Endothelial cell of umbilical vein (primary cell): ENCODE measurements around the gene DDX23. TPM values are rescaled to one million over a fixed set of nuclear protein-coding genes. Genes with fewer than 3 reads are reported as not detected.

Experiments used
- BruUV-seq: library from RNA; stranded (reverse); fragments of 400-500 nt; replicated peaks from 2 replicates; lab custom pipeline; 2021; lab: Mats Ljungman, UMichigan
- CTCF ChIA-PET: fragments of 300-600, 350-600 bp; sonication (Branson Sonifier 250); formaldehyde crosslinking; loops from one replicate; lab custom pipeline; 2021; ENCODE audit warnings: antibody characterized with exemption, inconsistent platforms; lab: Charles Lee
- POLR2A ChIA-PET: fragments of 300-600, 350-600 bp; sonication (Branson Sonifier 250); formaldehyde crosslinking; loops from one replicate; lab custom pipeline; 2021; ENCODE audit warnings: antibody characterized with exemption, inconsistent platforms; lab: Charles Lee
- DNase-seq: peaks from one replicate; pipeline ENCODE4 v3.0.0-alpha.2; 2011; ENCODE audit warnings: low read depth, low spot score
- FAIRE-seq: peaks from 2 replicates; lab custom pipeline; 2011; peaks lifted over from hg19 to GRCh38; lab: Jason Lieb, UNC
- H2AFZ ChIP-seq: 2 replicates; pipeline ENCODE4 v1.6.0; 2012; ENCODE audit warnings: low read depth, low read length, control low read depth, inconsistent platforms
- H3K27ac ChIP-seq: 2 replicates; pipeline ENCODE4 v1.5.1; 2011; ENCODE audit warnings: low read depth, mild to moderate bottlenecking, control low read depth, low read length, moderate library complexity; ENCODE audit not compliant: insufficient read depth
- H3K27me3 ChIP-seq, 2 experiments: 2 replicates each; pipeline versions ENCODE4 v1.6.0 to v1.6.1; 2011; ENCODE audit warnings: low read length in 2 of 2, mixed read lengths in 1 of 2; ENCODE audit not compliant: control insufficient read depth in 2 of 2, insufficient read depth in 2 of 2
- H3K36me3 ChIP-seq, 2 experiments: 2 replicates in 1 of 2; 3 replicates in 1 of 2; pipeline ENCODE4 v1.5.1; 2011; ENCODE audit warnings: low read length in 2 of 2, mild to moderate bottlenecking in 1 of 2, moderate library complexity in 1 of 2; ENCODE audit not compliant: control insufficient read depth in 2 of 2, insufficient read depth in 2 of 2; ENCODE audit errors: extremely low read depth in 1 of 2
- H3K4me1 ChIP-seq: 3 replicates; pipeline ENCODE4 v1.5.1; 2011; ENCODE audit warnings: mild to moderate bottlenecking, low read length; ENCODE audit not compliant: control insufficient read depth, insufficient read depth; ENCODE audit errors: extremely low read depth
- H3K4me2 ChIP-seq: 2 replicates; pipeline ENCODE4 v1.6.1; 2011; ENCODE audit warnings: low read length, control low read depth, mixed read lengths; ENCODE audit not compliant: insufficient read depth
- H3K4me3 ChIP-seq, 3 experiments: fragments of 200-600 bp in 1 of 3; sonication (generic), shearing (Covaris generic) in 1 of 3; replicated peaks in 1 of 3; 2 replicates each; pipeline ENCODE4 v1.5.1; 2011 to 2016; ENCODE audit warnings: control low read depth in 3 of 3, low read length in 3 of 3, mild to moderate bottlenecking in 2 of 3, inconsistent platforms in 1 of 3, low read depth in 1 of 3, moderate library complexity in 1 of 3; ENCODE audit not compliant: insufficient read depth in 1 of 3
- H3K79me2 ChIP-seq: 2 replicates; pipeline ENCODE4 v1.6.0; 2012; ENCODE audit warnings: low read length, inconsistent platforms; ENCODE audit not compliant: control insufficient read depth, insufficient read depth
- H3K9ac ChIP-seq: replicated peaks from 2 replicates; pipeline ENCODE3; 2011; ENCODE audit warnings: low read length, control low read depth; ENCODE audit not compliant: insufficient read depth; ENCODE audit errors: extremely low read depth
- H3K9me1 ChIP-seq: replicated peaks from 3 replicates; pipeline ENCODE4 v1.6.0; 2011; ENCODE audit warnings: mild to moderate bottlenecking, low read length; ENCODE audit not compliant: control insufficient read depth, insufficient read depth; ENCODE audit errors: extremely low read depth
- H3K9me3 ChIP-seq: replicated peaks from 2 replicates; pipeline ENCODE4 v1.5.1; 2012; ENCODE audit warnings: low read length, inconsistent platforms; ENCODE audit not compliant: control insufficient read depth, insufficient read depth
- H4K20me1 ChIP-seq: replicated peaks from 2 replicates; pipeline ENCODE3; 2011; ENCODE audit warnings: mild to moderate bottlenecking, low read length; ENCODE audit not compliant: control insufficient read depth, insufficient read depth; ENCODE audit errors: extremely low read depth
- EZH2 ChIP-seq: IDR thresholded peaks from 2 replicates; pipeline ENCODE4 v1.6.1; 2012; ENCODE audit warnings: borderline replicate concordance, low read depth, mild to moderate bottlenecking, moderate library complexity, low read length, inconsistent platforms; ENCODE audit not compliant: severe bottlenecking
- JUN ChIP-seq: IDR thresholded peaks from 2 replicates; pipeline ENCODE4 v1.6.1; 2011; ENCODE audit warnings: borderline replicate concordance, low read depth; ENCODE audit not compliant: insufficient read length, insufficient read depth
- MAX ChIP-seq: IDR thresholded peaks from 2 replicates; pipeline ENCODE4 v1.6.1; 2011; ENCODE audit not compliant: insufficient read depth, insufficient read length
- MYC ChIP-seq: IDR thresholded peaks from one replicate; pipeline ENCODE4 v1.6.1; 2011; ENCODE audit warnings: mild to moderate bottlenecking, low read depth, low read length
- POLR2A ChIP-seq: IDR thresholded peaks from 2 replicates; pipeline ENCODE4 v1.6.1; 2012; ENCODE audit warnings: low read depth, mild to moderate bottlenecking, control low read depth, low read length
- POLR2AphosphoS5 ChIP-seq: IDR thresholded peaks from 2 replicates; pipeline ENCODE4 v1.6.1; 2012; ENCODE audit warnings: low read depth, mild to moderate bottlenecking, control low read depth, low read length, moderate library complexity; ENCODE audit not compliant: insufficient read depth
- dilution Hi-C: fragments of 300-500 bp; cut with MboI; formaldehyde crosslinking; loops from one replicate; pipeline ENCODE4 v1.15.0; 2019; ENCODE audit warnings: low sequenced_read_pairs; ENCODE audit not compliant: extremely low pct_ligation_motif_present
- intact Hi-C: fragments of 100-400 bp; cut with micrococcal nuclease; formaldehyde crosslinking; loops from one replicate; pipeline ENCODE4 v1.10.0; 2022
- polyA plus RNA-seq, 4 experiments: library from polyadenylated mRNA; depleted of rRNA in 3 of 4; stranded (reverse) in 3 of 4; unstranded in 1 of 4; fragments of >200 nt; gene quantifications; 2 replicates each; pipeline versions ENCODE4 v1.2.1 to v1.2.3, GENCODE V29; 2011 to 2012; ENCODE audit warnings: missing spikeins in 1 of 4
- total RNA-seq: library from RNA; stranded (reverse); gene quantifications from 2 replicates; pipeline ENCODE4 v1.2.3, GENCODE V29; 2021

Gene DDX23
- total and polyA plus RNA-seq, 2 donors (not counting 3 experiments of a cell fraction or from before 2014, with no cell fraction given), result 56.0 to 107 TPM

DNA sequence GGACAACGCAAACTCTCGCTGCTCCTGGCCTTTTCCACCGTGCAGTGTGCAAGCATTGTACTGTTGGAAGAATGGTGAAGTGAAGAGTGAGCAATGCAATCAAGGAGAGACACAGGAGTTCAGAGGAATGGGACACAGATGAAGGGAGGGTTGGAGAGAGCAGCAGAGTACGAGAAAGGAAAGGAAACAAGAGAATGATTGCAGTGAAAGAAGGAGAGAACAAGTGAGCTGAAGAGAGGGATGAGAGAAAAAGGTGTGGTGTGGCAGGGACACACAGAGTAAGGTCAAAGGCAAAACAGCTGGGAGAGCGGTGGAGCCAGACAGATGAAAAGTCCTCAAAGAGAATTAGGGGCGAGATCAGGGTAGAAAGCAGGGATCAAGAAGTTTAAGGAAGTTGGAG is 20.7 kb downstream of the DDX23 start:
- no peaks in the 10 kb centered on the region for H3K9me3 ChIP-seq
- ChIA-PET POLR2A (no interaction called here), CTCF (interaction anchor here (1.2 kb wide), 1 partner anchor 22 kb away, joined by 3 read pairs; no protein-coding TSS in a partner anchor)
- BruUV-seq, result no TSS peak
- H3K4me2 ChIP-seq, result no peak overlapping the region
- H3K4me1 ChIP-seq, result no peaks in the 10 kb centered on the region
- no peaks in the 10 kb centered on the region for H3K79me2 ChIP-seq
- dilution Hi-C loops (no loop called here), intact Hi-C loops (no loop called here)
- FAIRE-seq (no peak), DNase-seq (no peak)
- no peak overlapping the region for H3K27ac ChIP-seq
- H2AFZ ChIP-seq, result no peak overlapping the region
- peaks cover 25 to 76% of the 10 kb centered on the region in 2 experiments for H3K36me3 ChIP-seq
- H3K9ac ChIP-seq, result no peak overlapping the region
- no peaks in the 10 kb centered on the region for H4K20me1 ChIP-seq
- TF ChIP-seq POLR2AphosphoS5, result no peak
- no peak for TF ChIP-seq JUN
- no peak for TF ChIP-seq MAX
- TF ChIP-seq MYC, result no peak
- no peaks in the 10 kb centered on the region for H3K27me3 ChIP-seq
- no peaks in the 10 kb centered on the region for H3K9me1 ChIP-seq
- H3K4me3 ChIP-seq, result no peak overlapping the region

DNA sequence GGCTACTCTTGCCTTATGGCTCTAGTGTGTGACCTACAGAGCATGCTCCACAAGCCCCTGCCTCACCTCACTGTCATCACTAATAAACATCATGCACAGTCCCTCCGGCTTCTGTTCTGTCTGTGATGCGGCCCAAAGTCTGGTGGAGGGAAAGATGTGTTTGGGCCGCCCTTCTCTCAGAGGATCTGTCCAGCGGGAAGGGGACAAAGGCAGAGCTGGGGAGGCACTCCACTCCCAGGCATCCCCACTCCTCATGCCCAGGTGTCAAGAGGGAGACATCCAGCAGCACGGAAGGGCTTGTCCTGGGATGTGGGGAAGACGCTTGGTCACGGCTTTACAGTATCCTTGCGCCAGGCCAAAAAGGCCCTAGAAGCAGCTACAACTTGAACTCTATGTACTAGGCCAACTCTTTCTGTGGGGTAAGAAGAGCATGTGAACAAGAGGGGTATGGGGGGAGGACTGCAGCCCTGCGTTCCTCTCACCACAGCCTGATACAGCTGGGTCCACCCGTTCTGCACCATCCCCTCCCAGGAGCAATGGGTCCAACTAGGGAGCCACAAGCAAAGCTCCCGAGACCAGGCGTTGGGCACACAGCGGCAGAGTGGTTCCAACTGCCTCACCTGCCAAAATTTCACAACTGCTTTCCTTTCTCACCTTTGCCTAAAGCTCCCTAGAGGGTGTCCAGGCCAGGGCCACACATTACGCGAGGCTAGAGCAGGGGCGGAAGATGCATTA is 23.0 kb downstream of the DDX23 start:
- Histone ChIP-seq H2AFZ (no peak overlapping the region), H3K9ac (no peak overlapping the region), H3K9me1 (no peaks in the 10 kb centered on the region), H3K4me1 (no peaks in the 10 kb centered on the region), H3K27me3 (no peaks in the 10 kb centered on the region), H4K20me1 (no peaks in the 10 kb centered on the region), H3K27ac (no peak overlapping the region), H3K4me3 (no peak overlapping the region), H3K36me3 (peaks cover 18 to 81% of the 10 kb centered on the region in 2 experiments), H3K79me2 (no peaks in the 10 kb centered on the region), H3K9me3 (no peaks in the 10 kb centered on the region), H3K4me2 (no peak overlapping the region)
- dilution Hi-C loops (no loop called here), intact Hi-C loops (no loop called here)
- ChIA-PET CTCF (interaction anchor here (0.9 to 1.6 kb wide), 4 partner anchors 13 to 75 kb away, joined by 3 to 5 read pairs (median 4); a partner anchor contains a TSS), POLR2A (no interaction called here)
- no peak for DNase-seq
- BruUV-seq, result no TSS peak
- no peak for FAIRE-seq
- TF ChIP-seq MAX, result no peak
- no peak for TF ChIP-seq POLR2A
- TF ChIP-seq EZH2, result no peak
